T follicular helper cell (primary cell): Measurements from ENCODE around the gene SEC61B.

Experiments used
- DNase-seq: peaks from one replicate; pipeline ENCODE4 v3.0.0-alpha.2; 2020; ENCODE audit warnings: low read depth

The SEC61B gene

DNA sequence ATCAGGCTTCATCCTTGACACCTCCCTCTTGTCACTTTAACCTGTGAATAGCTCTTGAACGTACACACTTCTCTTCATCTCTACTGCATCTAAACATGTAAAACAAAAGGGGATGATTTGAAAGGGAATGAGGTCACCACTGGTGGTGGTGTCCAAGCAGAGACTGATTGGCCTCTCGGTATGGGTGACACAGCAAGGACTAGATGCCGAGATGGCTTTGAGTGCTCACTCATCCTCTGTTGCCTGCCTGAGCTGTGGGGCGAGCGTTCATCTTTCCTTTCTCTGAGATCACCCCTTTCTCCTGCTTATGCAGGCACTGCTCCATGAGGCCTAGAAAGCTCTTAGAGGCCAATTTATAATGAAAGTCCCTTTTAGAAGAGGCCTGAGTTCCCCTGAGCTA, 51.9 kb downstream of the SEC61B start:
- no peak for DNase-seq

DNA sequence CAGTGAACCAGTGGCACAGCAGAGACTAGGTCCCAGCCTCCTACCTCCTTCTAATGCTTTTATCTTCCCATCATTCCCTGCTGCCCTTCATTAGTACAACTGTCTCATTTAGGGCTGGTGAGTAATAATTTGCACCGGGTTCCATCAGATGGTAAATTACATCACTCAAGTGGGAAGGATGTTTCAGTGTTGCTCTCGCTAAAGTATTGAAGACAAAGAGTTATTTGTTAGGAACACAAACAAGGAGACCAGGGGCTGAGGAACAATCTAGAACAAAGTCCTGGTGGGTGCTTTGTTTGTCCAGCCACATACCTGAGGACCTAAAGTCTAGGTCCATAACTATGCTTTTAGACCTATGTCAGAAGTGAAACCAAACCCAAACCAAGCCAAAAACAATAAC, 52.4 kb downstream of the SEC61B start:
- DNase-seq = no peak
